HG03460 (cell line): ENCODE data around the gene NTRK3.

ENCODE experiments used
- ATAC-seq: cut with Tn5 transposase; IDR thresholded peaks from one replicate; pipeline ENCODE4 v1.9.1; 2021; ENCODE audit not compliant: unreplicated experiment

NTRK3 gene

GRCh38 chr15:88258093-88258641 lies 1.6 kb upstream of the NTRK3 start:
- ATAC-seq = no peak

- no peak for ATAC-seq
These were observed 963 bp upstream of the NTRK3 start for GRCh38 chr15:88257311-88258092.

- no peak for ATAC-seq
These were observed 858 bp downstream of the NTRK3 start for GRCh38 chr15:88255484-88256278.

- ATAC-seq = no peak
These were observed 1.5 kb downstream of the NTRK3 start for GRCh38 chr15:88255087-88255483.

GRCh38 chr15:88252441-88252840 lies 4.1 kb downstream of the NTRK3 start:
- ATAC-seq = no peak

GRCh38 chr15:88250826-88251225 lies 5.7 kb downstream of the NTRK3 start:
- no peak for ATAC-seq

- ATAC-seq = no peak
These were observed 7.3 kb downstream of the NTRK3 start for GRCh38 chr15:88249220-88249619.

GRCh38 chr15:88247914-88248313 lies 8.6 kb downstream of the NTRK3 start:
- no peak for ATAC-seq

GRCh38 chr15:88246666-88247446 lies 9.7 kb downstream of the NTRK3 start:
- peak; percentile 77 for ATAC-seq

GRCh38 chr15:88246081-88246480 lies 10.5 kb downstream of the NTRK3 start:
- no peak for ATAC-seq

- ATAC-seq = no peak
These were observed 12.4 kb downstream of the NTRK3 start for GRCh38 chr15:88243895-88244787.

- no peak for ATAC-seq
These were observed 13.7 kb downstream of the NTRK3 start for GRCh38 chr15:88242586-88243555.

GRCh38 chr15:88241461-88241860 lies 15.1 kb downstream of the NTRK3 start:
- no peak for ATAC-seq

GRCh38 chr15:88241060-88241459 lies 15.5 kb downstream of the NTRK3 start:
- no peak for ATAC-seq

- no peak for ATAC-seq
These were observed 16.9 kb downstream of the NTRK3 start for GRCh38 chr15:88239594-88239993.

- ATAC-seq = no peak
These were observed 17.7 kb downstream of the NTRK3 start for GRCh38 chr15:88238618-88239430.

- ATAC-seq = no peak
These were observed 21.8 kb downstream of the NTRK3 start for GRCh38 chr15:88234711-88235110.

GRCh38 chr15:88233921-88234320 lies 22.6 kb downstream of the NTRK3 start:
- no peak for ATAC-seq
